Tibial nerve (tissue), 4 donors: Measurements from ENCODE around the gene MLX.

Experiments
- EP300 ChIP-seq, 2 donors: sonication (generic); formaldehyde crosslinking; IDR thresholded peaks; one replicate each; pipeline ENCODE4 v1.6.1; 2017; ENCODE audit warnings: antibody characterized with exemption in 2 of 2, mild to moderate bottlenecking in 1 of 2
- TF ChIP-seq, protein P1 (sequence below), 5 experiments: fragments of 200-600 bp in 3 of 5; fragments of 450-650 bp in 2 of 5; sonication (generic) in 3 of 5; IDR thresholded peaks; one replicate each; pipeline ENCODE4 v1.5.1; 2016 to 2019; ENCODE audit warnings: antibody characterized with exemption in 5 of 5, mild to moderate bottlenecking in 3 of 5, moderate library complexity in 2 of 5

DNA sequence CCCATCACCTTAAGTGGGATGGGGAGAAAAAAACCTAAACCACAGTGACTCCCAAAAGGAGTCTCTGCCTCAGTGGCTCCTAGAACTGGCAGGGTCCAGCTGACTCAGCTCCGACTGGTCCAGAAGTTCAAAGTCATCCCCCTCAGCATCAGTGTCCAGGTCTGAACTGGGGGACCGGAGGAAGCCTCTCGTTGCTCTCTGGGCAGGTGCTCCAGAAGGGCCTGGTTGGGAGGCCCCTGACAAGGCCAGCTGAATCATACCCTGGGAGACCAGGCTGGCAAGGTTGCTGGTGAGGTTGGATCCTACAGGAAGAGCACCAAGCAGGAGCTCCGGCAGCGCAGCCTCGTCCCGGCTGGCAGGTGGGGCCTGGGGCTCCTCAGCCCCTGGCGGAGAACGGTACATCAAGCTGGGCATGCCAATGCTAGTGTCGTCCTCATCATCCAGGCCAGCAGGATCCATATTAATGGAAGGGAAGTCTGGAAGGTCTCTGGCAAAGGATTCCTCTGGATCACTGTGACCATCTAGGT lies 14.9 kb downstream of the MLX start:
- TF ChIP-seq, protein P1, sequence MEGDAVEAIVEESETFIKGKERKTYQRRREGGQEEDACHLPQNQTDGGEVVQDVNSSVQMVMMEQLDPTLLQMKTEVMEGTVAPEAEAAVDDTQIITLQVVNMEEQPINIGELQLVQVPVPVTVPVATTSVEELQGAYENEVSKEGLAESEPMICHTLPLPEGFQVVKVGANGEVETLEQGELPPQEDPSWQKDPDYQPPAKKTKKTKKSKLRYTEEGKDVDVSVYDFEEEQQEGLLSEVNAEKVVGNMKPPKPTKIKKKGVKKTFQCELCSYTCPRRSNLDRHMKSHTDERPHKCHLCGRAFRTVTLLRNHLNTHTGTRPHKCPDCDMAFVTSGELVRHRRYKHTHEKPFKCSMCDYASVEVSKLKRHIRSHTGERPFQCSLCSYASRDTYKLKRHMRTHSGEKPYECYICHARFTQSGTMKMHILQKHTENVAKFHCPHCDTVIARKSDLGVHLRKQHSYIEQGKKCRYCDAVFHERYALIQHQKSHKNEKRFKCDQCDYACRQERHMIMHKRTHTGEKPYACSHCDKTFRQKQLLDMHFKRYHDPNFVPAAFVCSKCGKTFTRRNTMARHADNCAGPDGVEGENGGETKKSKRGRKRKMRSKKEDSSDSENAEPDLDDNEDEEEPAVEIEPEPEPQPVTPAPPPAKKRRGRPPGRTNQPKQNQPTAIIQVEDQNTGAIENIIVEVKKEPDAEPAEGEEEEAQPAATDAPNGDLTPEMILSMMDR (IDR thresholded peaks at IDR 0.05): no peak
- TF ChIP-seq EP300 (IDR thresholded peaks at IDR 0.05): no peak
